Sigmoid colon (tissue), 4 donors: Measurements from ENCODE around the gene GRAMD1B.
"Not testable (repeated sequence)": the region's sequence is repeated elsewhere in the genome, so short reads cannot be mapped to it uniquely, and the experiment has no call there.

Source experiments
- EP300 ChIP-seq, 4 donors: sonication (generic); formaldehyde crosslinking; IDR thresholded peaks; one replicate each; pipeline ENCODE4 v1.6.1; 2017; ENCODE audit warnings: antibody characterized with exemption in 4 of 4
- POLR2A ChIP-seq, 2 donors: fragments of 450-650 bp; IDR thresholded peaks; one replicate each; pipeline ENCODE4 v1.6.1; 2016; ENCODE audit warnings: antibody characterized with exemption in 2 of 2, mild to moderate bottlenecking in 2 of 2, moderate library complexity in 2 of 2
- POLR2AphosphoS5 ChIP-seq, 4 donors: sonication (generic); formaldehyde crosslinking; IDR thresholded peaks; one replicate each; pipeline ENCODE4 v1.6.1; 2017; ENCODE audit warnings: antibody characterized with exemption in 4 of 4
- TF ChIP-seq, protein P1 (sequence below), 4 experiments: fragments of 450-650 bp in 3 of 4; fragments of 200-600 bp in 1 of 4; IDR thresholded peaks; one replicate each; pipeline ENCODE4 v1.5.1; 2016 to 2019; ENCODE audit warnings: antibody characterized with exemption in 4 of 4, mild to moderate bottlenecking in 3 of 4, moderate library complexity in 2 of 4

- TF ChIP-seq, protein P1, sequence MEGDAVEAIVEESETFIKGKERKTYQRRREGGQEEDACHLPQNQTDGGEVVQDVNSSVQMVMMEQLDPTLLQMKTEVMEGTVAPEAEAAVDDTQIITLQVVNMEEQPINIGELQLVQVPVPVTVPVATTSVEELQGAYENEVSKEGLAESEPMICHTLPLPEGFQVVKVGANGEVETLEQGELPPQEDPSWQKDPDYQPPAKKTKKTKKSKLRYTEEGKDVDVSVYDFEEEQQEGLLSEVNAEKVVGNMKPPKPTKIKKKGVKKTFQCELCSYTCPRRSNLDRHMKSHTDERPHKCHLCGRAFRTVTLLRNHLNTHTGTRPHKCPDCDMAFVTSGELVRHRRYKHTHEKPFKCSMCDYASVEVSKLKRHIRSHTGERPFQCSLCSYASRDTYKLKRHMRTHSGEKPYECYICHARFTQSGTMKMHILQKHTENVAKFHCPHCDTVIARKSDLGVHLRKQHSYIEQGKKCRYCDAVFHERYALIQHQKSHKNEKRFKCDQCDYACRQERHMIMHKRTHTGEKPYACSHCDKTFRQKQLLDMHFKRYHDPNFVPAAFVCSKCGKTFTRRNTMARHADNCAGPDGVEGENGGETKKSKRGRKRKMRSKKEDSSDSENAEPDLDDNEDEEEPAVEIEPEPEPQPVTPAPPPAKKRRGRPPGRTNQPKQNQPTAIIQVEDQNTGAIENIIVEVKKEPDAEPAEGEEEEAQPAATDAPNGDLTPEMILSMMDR (IDR thresholded peaks at IDR 0.05): not testable (repeated sequence)
- TF ChIP-seq EP300, POLR2A, POLR2AphosphoS5 (IDR thresholded peaks at IDR 0.05): not testable (repeated sequence)
Measured at GRCh38 chr11:123520476-123520875, 90.4 kb downstream of the GRAMD1B start.
